Mucosa of descending colon (tissue), 3 donors: ENCODE results near the gene LYRM4. TPM values are rescaled to one million over a fixed set of nuclear protein-coding genes. Genes with fewer than 3 reads are reported as not detected.

Experiments used
- ATAC-seq: fragments of 200-7000 bp; cut with Tn5 transposase; one replicate; pipeline ENCODE4 v1.9.1; 2020; ENCODE audit warnings: mild to moderate bottlenecking, moderate library complexity
- DNase-seq, 3 donors: peaks; one replicate each; pipeline ENCODE4 v3.0.0-alpha.2; 2020
- H3K36me3 ChIP-seq: fragments of 200-600 bp; one replicate; pipeline ENCODE4 v1.8.0; 2021; ENCODE audit warnings: low read depth, mild to moderate bottlenecking
- H3K4me1 ChIP-seq: fragments of 200-600 bp; one replicate; pipeline ENCODE4 v1.8.0; 2021; ENCODE audit warnings: low read depth, mild to moderate bottlenecking
- H3K4me3 ChIP-seq: fragments of 200-600 bp; one replicate; pipeline ENCODE4 v1.8.0; 2021; ENCODE audit warnings: mild to moderate bottlenecking
- H3K9me3 ChIP-seq: fragments of 200-600 bp; one replicate; pipeline ENCODE4 v1.8.0; 2021; ENCODE audit warnings: mild to moderate bottlenecking
- intact Hi-C, 2 donors: fragments of 100-400 bp; cut with DNase I in 1 of 2; cut with micrococcal nuclease in 1 of 2; formaldehyde crosslinking; loops; one replicate each; pipeline versions ENCODE4 v1.11.0 to v1.11.1; 2022; cut with DNase I, micrococcal nuclease
- total RNA-seq, 3 donors: library from RNA; stranded (reverse); fragmentation: NEBNext Ultra II Directional in 2 of 3; extraction: Animal tissue kit (Norgen Biotek cat#: 25700) in 2 of 3; gene quantifications; one replicate each; pipeline versions ENCODE4 v1.2.1 to v1.2.4, GENCODE V29; 2021 to 2023
- TF ChIP-seq, protein P1 (sequence below): fragments of 200-600 bp; IDR thresholded peaks from one replicate; pipeline ENCODE4 v1.8.0; 2022; ENCODE audit warnings: antibody characterized with exemption, mild to moderate bottlenecking
- donor health status: DM: no; HTN: no; CAD: no; lungs with moderate emphysema.
- donor health status: DM: no; HTN: no; CAD: no.
- donor health status: DM: no; HTN: yes; CAD: no.

The LYRM4 gene
- total RNA-seq, 3 donors from 2014 or later: 13.6 to 19.8 (median 13.9) TPM

- Histone ChIP-seq H3K4me3 (no peak overlapping the region), H3K9me3 (no peaks in the 10 kb centered on the region), H3K36me3 (no peaks in the 10 kb centered on the region), H3K4me1 (peaks cover 7% of the 10 kb centered on the region)
- intact Hi-C loops: no loop called here
- DNase-seq: no peak
- TF ChIP-seq, protein P1, sequence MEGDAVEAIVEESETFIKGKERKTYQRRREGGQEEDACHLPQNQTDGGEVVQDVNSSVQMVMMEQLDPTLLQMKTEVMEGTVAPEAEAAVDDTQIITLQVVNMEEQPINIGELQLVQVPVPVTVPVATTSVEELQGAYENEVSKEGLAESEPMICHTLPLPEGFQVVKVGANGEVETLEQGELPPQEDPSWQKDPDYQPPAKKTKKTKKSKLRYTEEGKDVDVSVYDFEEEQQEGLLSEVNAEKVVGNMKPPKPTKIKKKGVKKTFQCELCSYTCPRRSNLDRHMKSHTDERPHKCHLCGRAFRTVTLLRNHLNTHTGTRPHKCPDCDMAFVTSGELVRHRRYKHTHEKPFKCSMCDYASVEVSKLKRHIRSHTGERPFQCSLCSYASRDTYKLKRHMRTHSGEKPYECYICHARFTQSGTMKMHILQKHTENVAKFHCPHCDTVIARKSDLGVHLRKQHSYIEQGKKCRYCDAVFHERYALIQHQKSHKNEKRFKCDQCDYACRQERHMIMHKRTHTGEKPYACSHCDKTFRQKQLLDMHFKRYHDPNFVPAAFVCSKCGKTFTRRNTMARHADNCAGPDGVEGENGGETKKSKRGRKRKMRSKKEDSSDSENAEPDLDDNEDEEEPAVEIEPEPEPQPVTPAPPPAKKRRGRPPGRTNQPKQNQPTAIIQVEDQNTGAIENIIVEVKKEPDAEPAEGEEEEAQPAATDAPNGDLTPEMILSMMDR: no peak
- no peak for ATAC-seq
Measured at GRCh38 chr6:5259428-5259827, 1.3 kb downstream of the LYRM4 start.

- no peaks in the 10 kb centered on the region for H3K9me3 ChIP-seq
- peaks cover 3% of the 10 kb centered on the region for H3K4me1 ChIP-seq
- intact Hi-C loops: no loop called here
- ATAC-seq (no peak), DNase-seq (no peak)
- TF ChIP-seq, protein P1: no peak
- no peak overlapping the region for H3K4me3 ChIP-seq
- H3K36me3 ChIP-seq: no peaks in the 10 kb centered on the region
Measured at GRCh38 chr6:5257400-5257799, 3.4 kb downstream of the LYRM4 start.

- no peaks in the 10 kb centered on the region for H3K36me3 ChIP-seq
- DNase-seq (no peak), ATAC-seq (no peak)
- H3K9me3 ChIP-seq: no peaks in the 10 kb centered on the region
- TF ChIP-seq, protein P1: no peak
- H3K4me3 ChIP-seq: no peak overlapping the region
- H3K4me1 ChIP-seq: no peaks in the 10 kb centered on the region
- intact Hi-C loops: no loop called here
Measured at GRCh38 chr6:5256952-5257351, 3.8 kb downstream of the LYRM4 start.

- DNase-seq: no peak
- no peak for ATAC-seq
- H3K4me3 ChIP-seq: no peak overlapping the region
- TF ChIP-seq, protein P1: no peak
- intact Hi-C loops: no loop called here
- no peaks in the 10 kb centered on the region for H3K4me1 ChIP-seq
- H3K36me3 ChIP-seq: no peaks in the 10 kb centered on the region
- H3K9me3 ChIP-seq: no peaks in the 10 kb centered on the region
Measured at GRCh38 chr6:5250911-5251310, 9.8 kb downstream of the LYRM4 start.

- DNase-seq (no peak), ATAC-seq (no peak)
- intact Hi-C loops: no loop called here
- TF ChIP-seq, protein P1: no peak
- H3K4me1 ChIP-seq: no peaks in the 10 kb centered on the region
- H3K9me3 ChIP-seq: no peaks in the 10 kb centered on the region
- no peaks in the 10 kb centered on the region for H3K36me3 ChIP-seq
- H3K4me3 ChIP-seq: no peak overlapping the region
Measured at GRCh38 chr6:5250451-5250850, 10.3 kb downstream of the LYRM4 start.

DNA sequence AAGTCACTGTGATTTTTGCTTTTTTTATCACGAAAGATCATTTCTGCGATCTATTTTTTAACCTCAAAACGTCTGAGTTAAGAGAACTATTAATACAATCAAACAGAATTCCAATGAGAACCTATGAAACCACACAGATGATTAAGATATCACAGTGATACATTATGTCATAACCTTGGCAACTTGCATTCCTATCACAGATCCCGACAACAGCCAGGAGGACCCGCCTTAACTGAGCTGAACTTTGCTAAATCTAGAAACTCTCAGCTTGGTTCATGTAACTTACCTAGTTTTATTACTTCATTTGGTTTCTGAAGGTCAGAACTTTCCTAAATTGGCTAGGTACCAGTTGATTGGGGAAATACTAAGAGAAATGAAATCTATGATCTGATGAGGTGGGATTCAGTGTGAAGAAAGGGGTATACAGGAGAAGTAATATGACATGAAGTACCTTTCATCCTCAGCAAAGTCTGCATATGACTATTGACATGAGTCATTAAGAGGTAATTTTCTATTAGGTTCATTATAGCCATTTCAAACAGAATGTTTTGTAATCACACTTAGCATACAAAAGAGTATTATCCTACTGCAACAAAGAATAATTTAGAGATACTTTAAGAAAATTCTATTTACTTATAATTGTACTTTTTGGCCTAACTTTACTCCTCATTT lies 11.2 kb downstream of the LYRM4 start:
- ATAC-seq: no peak
- Histone ChIP-seq H3K4me1 (no peaks in the 10 kb centered on the region), H3K4me3 (no peak overlapping the region), H3K9me3 (no peaks in the 10 kb centered on the region), H3K36me3 (no peaks in the 10 kb centered on the region)
- TF ChIP-seq, protein P1: no peak
- intact Hi-C loops: no loop called here
- DNase-seq: no peak
